K562 treated with DMSO at 1 percent for 4 hours (cell line): Measurements from ENCODE around the gene HDAC7. TPM values are rescaled to one million over a fixed set of nuclear protein-coding genes. Genes with fewer than 3 reads are reported as not detected.

ENCODE experiments used
- total RNA-seq: library from RNA; unstranded; fragments of 300-600 nt; gene quantifications from 2 replicates; pipeline ENCODE4 v1.2.3, GENCODE V29; 2022; ENCODE audit not compliant: insufficient read depth

HDAC7 gene
- total RNA-seq: 38.0 and 44.7 TPM in 2 replicates

DNA sequence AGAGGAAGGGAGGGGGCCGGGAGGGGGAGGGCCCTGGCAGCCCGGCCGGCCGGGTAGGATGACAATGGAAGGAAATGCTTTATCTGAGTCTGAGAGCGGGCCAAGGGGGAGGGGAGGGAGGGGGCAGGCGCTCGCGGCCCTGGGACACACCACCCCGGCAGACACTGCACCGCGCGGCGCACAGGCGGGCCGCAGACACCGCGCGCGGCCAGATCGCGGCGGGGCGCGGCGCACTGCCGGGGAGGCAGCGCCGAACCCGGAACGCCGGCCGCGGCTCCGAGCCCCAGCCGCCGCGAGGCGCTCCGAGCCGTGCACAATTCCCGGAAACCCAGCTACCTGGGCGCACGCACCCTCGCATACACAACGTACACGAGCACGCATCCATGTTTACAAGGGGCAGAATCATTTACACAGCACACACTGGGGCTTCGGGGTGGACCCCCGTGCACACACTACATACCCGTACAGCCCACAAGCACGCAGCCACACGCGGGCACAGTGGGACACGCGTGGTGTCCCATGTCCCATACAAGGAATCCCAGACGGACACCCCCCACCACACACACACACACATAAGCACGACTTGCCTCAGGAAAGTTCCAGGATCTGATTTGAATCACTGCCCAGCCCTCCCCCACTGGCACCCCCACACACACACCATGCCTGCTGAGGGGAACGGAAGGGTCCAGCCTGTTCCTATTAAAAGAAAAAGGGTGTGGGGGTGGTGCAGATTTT, at the start of gene HDAC7:
TSS of gene HDAC7 (minus strand) at position 8 of the 735 bp plus-strand sequence. CDS start 118 bp downstream, outside the sequence.

DNA sequence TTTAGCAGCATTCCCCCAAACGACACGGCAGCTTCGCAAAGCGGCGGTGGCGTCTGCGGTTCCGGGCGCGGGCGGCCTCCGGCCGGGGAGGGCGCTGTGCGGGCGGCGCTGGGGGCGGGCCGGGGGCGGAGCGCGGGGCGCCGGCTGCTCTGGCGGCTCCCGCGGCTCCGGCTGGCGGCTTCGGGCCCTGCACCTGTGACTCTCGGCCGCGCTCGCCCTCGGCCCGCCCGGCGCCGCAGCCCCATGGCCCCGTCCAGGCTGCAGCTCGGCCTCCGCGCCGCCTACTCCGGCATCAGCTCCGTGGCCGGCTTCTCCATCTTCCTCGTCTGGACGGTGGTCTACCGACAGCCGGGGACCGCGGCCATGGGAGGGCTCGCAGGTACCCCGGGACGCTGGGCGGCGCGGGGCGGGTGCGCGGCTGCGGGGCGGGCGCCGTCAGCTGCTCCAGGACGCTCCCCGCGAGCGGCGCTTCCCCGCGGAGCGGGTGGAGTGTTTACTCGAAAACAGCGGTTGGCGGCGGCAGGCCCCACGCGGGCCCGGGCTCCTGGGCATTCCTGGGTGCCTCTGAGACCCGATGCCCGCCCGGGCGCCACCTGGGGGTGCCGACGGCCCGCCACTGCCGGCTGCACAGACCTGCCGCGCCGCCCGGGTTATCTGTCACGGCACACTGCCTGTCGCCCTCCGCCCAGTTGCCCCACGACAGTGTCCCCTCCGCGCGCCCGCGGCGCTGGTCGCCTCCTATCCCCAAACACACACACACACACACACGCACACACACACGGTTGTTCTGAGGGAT, 46.4 kb downstream of the HDAC7 start, which contains the start of gene SLC48A1:
TSS of gene SLC48A1 (plus strand) at position 177 of the 796 bp plus-strand sequence. CDS start at position 244, 67 bp downstream.

DNA sequence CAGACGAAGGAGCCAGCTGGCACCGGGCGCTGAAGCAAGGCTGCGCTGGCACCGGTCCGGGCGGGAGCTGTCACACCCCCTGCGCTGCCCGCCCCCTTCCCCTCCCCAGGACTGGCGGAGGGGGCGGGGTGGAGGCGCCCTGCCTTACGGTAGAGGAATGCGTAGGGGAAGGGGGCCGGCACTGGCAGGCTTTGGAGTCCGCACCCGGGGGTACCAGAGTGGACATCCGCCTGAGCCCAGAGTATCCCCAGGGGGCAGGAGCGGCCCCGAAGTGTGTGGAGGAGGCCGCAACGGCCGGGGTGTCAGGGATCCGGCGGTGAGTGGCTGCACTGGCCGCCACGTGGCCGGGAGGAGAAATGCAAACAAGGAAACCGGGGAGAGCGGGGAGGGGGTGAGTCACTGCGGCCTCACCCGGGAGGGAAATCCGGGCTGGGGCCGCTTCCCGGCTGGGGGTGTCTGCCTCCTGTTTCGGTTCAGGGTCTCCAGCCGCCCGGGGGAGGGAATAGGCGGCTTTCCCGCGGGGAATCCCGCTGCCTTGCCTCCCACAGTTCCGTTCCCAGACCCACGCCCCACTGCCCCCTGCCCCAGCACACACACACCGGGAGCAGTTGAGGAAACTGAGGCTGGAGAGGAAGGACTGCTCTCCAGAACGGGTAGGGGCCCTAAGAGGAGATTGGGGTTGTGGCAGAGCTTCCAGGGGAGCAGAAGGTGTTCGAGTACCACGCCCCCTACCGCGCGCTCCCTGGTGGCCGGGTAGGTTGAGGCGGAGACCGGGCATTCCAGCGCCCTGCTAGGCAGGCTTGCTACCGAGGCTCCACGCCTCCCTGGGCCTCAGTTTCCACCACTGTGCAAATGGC, 60.6 kb downstream of the HDAC7 start, which contains the start of gene RAPGEF3:
TSS of gene RAPGEF3 (minus strand) at position 47 of the 857 bp plus-strand sequence. CDS start 324 bp downstream, outside the sequence.

Other genes starting within 250 kb of the HDAC7 start
- gene RPAP3, start 113.9 kb downstream of the HDAC7 start, total RNA-seq: 32.0 and 32.4 TPM in 2 replicates
- not detected in 2 replicates for gene ENDOU, start 94.4 kb downstream of the HDAC7 start, total RNA-seq
- gene RAPGEF3, start 61.0 kb downstream of the HDAC7 start, total RNA-seq: 1.3 and 1.5 TPM in 2 replicates
- 41.8 and 59.1 TPM in 2 replicates for gene SLC48A1, start 46.7 kb downstream of the HDAC7 start, total RNA-seq
- gene VDR, start 85.1 kb upstream of the HDAC7 start, total RNA-seq: 2.5 and 3.6 TPM in 2 replicates
- 89.3 and 92.9 TPM in 2 replicates for gene TMEM106C, start 143.7 kb upstream of the HDAC7 start, total RNA-seq
- not detected in 2 replicates for gene COL2A1, start 184.6 kb upstream of the HDAC7 start, total RNA-seq